ENCODE results near the gene KCNK6.

Gene KCNK6

GRCh38 chr19:38294090-38294489, 25.6 kb upstream of the KCNK6 start:
- no peak for TF ChIP-seq CTCF (IDR thresholded peaks at IDR 0.05; ENCODE audit: low read depth, low read length, missing control alignments)
- no peak overlapping the region for H3K4me3 ChIP-seq (ENCODE audit: low read depth, low read length)
- DNase-seq (ENCODE audit: low read depth) = no peak

GRCh38 chr19:38298821-38299680, 20.6 kb upstream of the KCNK6 start:
- no peak for DNase-seq (ENCODE audit: low read depth)
- H3K4me3 ChIP-seq (ENCODE audit: low read depth, low read length) = no peak overlapping the region
- TF ChIP-seq CTCF (IDR thresholded peaks at IDR 0.05; ENCODE audit: low read depth, low read length, missing control alignments) = no peak

GRCh38 chr19:38303517-38304351, 15.9 kb upstream of the KCNK6 start, which contains the start of gene C19orf33:
C19orf33 (plus strand) TSS chr19:38304251; CDS start chr19:38304262, 11 bp downstream.
- no peak for DNase-seq (ENCODE audit: low read depth)
- H3K4me3 ChIP-seq (ENCODE audit: low read depth, low read length) = no peak within 1 kb of the TSS
- no peak for TF ChIP-seq CTCF (IDR thresholded peaks at IDR 0.05; ENCODE audit: low read depth, low read length, missing control alignments)

GRCh38 chr19:38304352-38304865, 15.2 kb upstream of the KCNK6 start:
- no peak for DNase-seq (ENCODE audit: low read depth)
- H3K4me3 ChIP-seq (ENCODE audit: low read depth, low read length) = no peak overlapping the region
- no peak for TF ChIP-seq CTCF (IDR thresholded peaks at IDR 0.05; ENCODE audit: low read depth, low read length, missing control alignments)

GRCh38 chr19:38304866-38305429, 14.7 kb upstream of the KCNK6 start:
- TF ChIP-seq CTCF (IDR thresholded peaks at IDR 0.05; ENCODE audit: low read depth, low read length, missing control alignments) = no peak
- no peak for DNase-seq (ENCODE audit: low read depth)
- H3K4me3 ChIP-seq (ENCODE audit: low read depth, low read length) = no peak overlapping the region

- no peak for DNase-seq (ENCODE audit: low read depth)
- no peak for TF ChIP-seq CTCF (IDR thresholded peaks at IDR 0.05; ENCODE audit: low read depth, low read length, missing control alignments)
- no peak overlapping the region for H3K4me3 ChIP-seq (ENCODE audit: low read depth, low read length)
These were observed 13.4 kb upstream of the KCNK6 start for GRCh38 chr19:38306236-38306635.
